ENCODE data around the gene KRT40. TPM values are rescaled to one million over a fixed set of nuclear protein-coding genes. Genes with fewer than 3 reads are reported as not detected.

Gene KRT40
- total and polyA plus RNA-seq, 2 donors (not counting 1 experiment from before 2014, with no cell fraction given), result not detected

DNA sequence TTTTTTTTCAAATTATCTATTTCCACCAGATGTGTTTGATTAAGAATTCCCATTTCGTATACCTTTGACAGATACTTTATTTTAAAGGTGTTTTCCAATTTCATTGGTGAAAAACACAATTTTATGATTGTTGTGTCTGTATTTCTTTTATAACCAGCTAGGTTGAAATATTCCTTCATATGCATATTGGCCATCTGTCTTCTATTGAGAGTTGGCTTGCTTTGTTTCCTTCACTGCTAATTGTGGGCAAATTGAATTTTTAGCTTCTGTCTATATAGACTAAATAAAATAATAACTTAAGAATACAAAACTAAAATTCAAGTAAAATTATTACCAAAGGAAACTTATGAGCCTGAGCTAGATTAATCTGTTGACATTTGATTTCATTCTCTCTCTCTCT lies 11.0 kb upstream of the KRT40 start:
- Mint-ChIP-seq H3K27me3 (peaks cover 56% of the 10 kb centered on the region), H3K9me3 (ENCODE audit: insufficient read depth) (no peaks in the 10 kb centered on the region), H3K4me3 (no peak overlapping the region), H3K4me1 (no peaks in the 10 kb centered on the region), H3K27ac (no peak overlapping the region)
- CTCF ChIA-PET, result interaction anchor here (0.6 kb wide), 1 partner anchor 436 kb away, joined by 3 read pairs; no protein-coding TSS in a partner anchor
- Histone ChIP-seq H3K79me2 (ENCODE audit: control insufficient read depth, insufficient read depth, low read length) (no peaks in the 10 kb centered on the region), H2AFZ (ENCODE audit: insufficient read depth, low read depth, low read length, poor library complexity, severe bottlenecking) (no peak overlapping the region), H3K4me1 (ENCODE audit: control insufficient read depth in 2 of 2, insufficient read depth in 2 of 2, low read length in 2 of 2) (no peaks in the 10 kb centered on the region), H3K36me3 (replicated peaks in 1 of 2; ENCODE audit: control extremely low read depth in 1 of 2, control insufficient read depth in 1 of 2, extremely low read depth in 1 of 2, insufficient read depth in 2 of 2, low read length in 1 of 2) (no peaks in the 10 kb centered on the region), H3K4me3 (ENCODE audit: control extremely low read depth in 1 of 5, extremely low read depth in 1 of 5, insufficient read depth in 1 of 5, low read depth in 2 of 5, low read length in 4 of 5) (no peak overlapping the region), H3K27me3 (replicated peaks in 1 of 4; ENCODE audit: control extremely low read depth in 1 of 4, control insufficient read depth in 3 of 4, insufficient read depth in 4 of 4, low read length in 3 of 4) (peaks cover 0 to 10% (median 6%) of the 10 kb centered on the region in 4 experiments), H4K20me1 (ENCODE audit: control insufficient read depth, insufficient read depth, low read length, poor library complexity, severe bottlenecking) (no peaks in the 10 kb centered on the region), H3K9me3 (ENCODE audit: control extremely low read depth in 1 of 3, control insufficient read depth in 2 of 3, insufficient read depth in 1 of 3, low read length in 2 of 3) (no peaks in the 10 kb centered on the region), H3K9ac (ENCODE audit: low read length) (no peak overlapping the region), H3K4me2 (replicated peaks; ENCODE audit: low read depth, low read length, poor library complexity, severe bottlenecking) (no peak overlapping the region), H3K27ac (ENCODE audit: low read length in 2 of 2) (no peak overlapping the region)
- intact Hi-C loops (cut with micrococcal nuclease), result no loop called here
- no CpG with 5 or more reads among the region's 1 CpG for WGBS (ENCODE audit: insufficient coverage)
- DNase-seq (no peak), ATAC-seq (ENCODE audit: low read depth) (no peak)
- POLR2A ChIA-PET, result no interaction called here
- no peak for TF ChIP-seq EZH2 (IDR thresholded peaks at IDR 0.05; ENCODE audit: borderline replicate concordance, insufficient read depth, low read depth, low read length, poor library complexity, severe bottlenecking)
- TF ChIP-seq, protein P1, sequence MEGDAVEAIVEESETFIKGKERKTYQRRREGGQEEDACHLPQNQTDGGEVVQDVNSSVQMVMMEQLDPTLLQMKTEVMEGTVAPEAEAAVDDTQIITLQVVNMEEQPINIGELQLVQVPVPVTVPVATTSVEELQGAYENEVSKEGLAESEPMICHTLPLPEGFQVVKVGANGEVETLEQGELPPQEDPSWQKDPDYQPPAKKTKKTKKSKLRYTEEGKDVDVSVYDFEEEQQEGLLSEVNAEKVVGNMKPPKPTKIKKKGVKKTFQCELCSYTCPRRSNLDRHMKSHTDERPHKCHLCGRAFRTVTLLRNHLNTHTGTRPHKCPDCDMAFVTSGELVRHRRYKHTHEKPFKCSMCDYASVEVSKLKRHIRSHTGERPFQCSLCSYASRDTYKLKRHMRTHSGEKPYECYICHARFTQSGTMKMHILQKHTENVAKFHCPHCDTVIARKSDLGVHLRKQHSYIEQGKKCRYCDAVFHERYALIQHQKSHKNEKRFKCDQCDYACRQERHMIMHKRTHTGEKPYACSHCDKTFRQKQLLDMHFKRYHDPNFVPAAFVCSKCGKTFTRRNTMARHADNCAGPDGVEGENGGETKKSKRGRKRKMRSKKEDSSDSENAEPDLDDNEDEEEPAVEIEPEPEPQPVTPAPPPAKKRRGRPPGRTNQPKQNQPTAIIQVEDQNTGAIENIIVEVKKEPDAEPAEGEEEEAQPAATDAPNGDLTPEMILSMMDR (IDR thresholded peaks at IDR 0.05), result no peak

DNA sequence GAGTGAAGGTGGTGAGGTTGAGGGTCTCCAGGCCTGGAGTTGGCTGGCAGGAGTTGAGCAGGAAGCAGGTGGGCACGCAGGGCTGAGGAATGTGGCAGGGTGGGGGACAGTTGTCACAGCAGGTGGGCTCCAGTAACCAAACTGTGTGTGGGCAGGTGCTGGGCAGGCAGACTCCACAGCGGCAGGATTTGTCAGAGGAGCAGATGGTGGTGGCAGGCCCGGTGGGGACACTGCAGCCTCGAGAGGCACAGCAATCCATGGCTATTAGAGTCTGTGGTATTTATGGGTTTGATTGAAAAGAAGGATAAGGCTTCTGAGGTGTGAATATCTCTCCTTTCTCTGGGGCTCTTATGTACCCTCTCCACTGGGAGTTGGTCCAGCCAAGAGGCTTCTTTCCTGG lies 9.7 kb upstream of the KRT40 start, which contains the start of gene KRTAP3-3:
TSS of gene KRTAP3-3 (minus strand) at position 326 of the 400 bp plus-strand sequence. CDS start at position 259, 67 bp downstream.
- Histone ChIP-seq H3K27ac (ENCODE audit: low read length in 2 of 2) (no peak within 1 kb of the TSS), H3K4me1 (ENCODE audit: control insufficient read depth in 2 of 2, insufficient read depth in 2 of 2, low read length in 2 of 2) (no peaks in the 10 kb centered on the region), H4K20me1 (ENCODE audit: control insufficient read depth, insufficient read depth, low read length, poor library complexity, severe bottlenecking) (no peaks in the 10 kb centered on the region), H2AFZ (ENCODE audit: insufficient read depth, low read depth, low read length, poor library complexity, severe bottlenecking) (no peak within 1 kb of the TSS), H3K36me3 (replicated peaks in 1 of 2; ENCODE audit: control extremely low read depth in 1 of 2, control insufficient read depth in 1 of 2, extremely low read depth in 1 of 2, insufficient read depth in 2 of 2, low read length in 1 of 2) (no peaks in the 10 kb centered on the region), H3K4me2 (replicated peaks; ENCODE audit: low read depth, low read length, poor library complexity, severe bottlenecking) (no peak within 1 kb of the TSS), H3K79me2 (ENCODE audit: control insufficient read depth, insufficient read depth, low read length) (no peaks in the 10 kb centered on the region), H3K4me3 (ENCODE audit: control extremely low read depth in 1 of 5, extremely low read depth in 1 of 5, insufficient read depth in 1 of 5, low read depth in 2 of 5, low read length in 4 of 5) (no peak within 1 kb of the TSS), H3K9ac (ENCODE audit: low read length) (no peak within 1 kb of the TSS), H3K9me3 (ENCODE audit: control extremely low read depth in 1 of 3, control insufficient read depth in 2 of 3, insufficient read depth in 1 of 3, low read length in 2 of 3) (no peaks in the 10 kb centered on the region), H3K27me3 (replicated peaks in 1 of 4; ENCODE audit: control extremely low read depth in 1 of 4, control insufficient read depth in 3 of 4, insufficient read depth in 4 of 4, low read length in 3 of 4) (peaks cover 0 to 10% (median 6%) of the 10 kb centered on the region in 4 experiments)
- Mint-ChIP-seq H3K27ac (no peak within 1 kb of the TSS), H3K27me3 (peaks cover 55% of the 10 kb centered on the region), H3K9me3 (ENCODE audit: insufficient read depth) (no peaks in the 10 kb centered on the region), H3K4me3 (no peak within 1 kb of the TSS), H3K4me1 (no peaks in the 10 kb centered on the region)
- ChIA-PET POLR2A (no interaction called here), CTCF (no interaction called here)
- DNase-seq (no peak), ATAC-seq (ENCODE audit: low read depth) (no peak)
- TF ChIP-seq, protein P1 (IDR thresholded peaks at IDR 0.05), result no peak
- no peak for TF ChIP-seq EZH2 (IDR thresholded peaks at IDR 0.05; ENCODE audit: borderline replicate concordance, insufficient read depth, low read depth, low read length, poor library complexity, severe bottlenecking)
- intact Hi-C loops (cut with micrococcal nuclease), result no loop called here
- WGBS (ENCODE audit: insufficient coverage), result 68% methylated on average over 4 of the region's 4 CpGs
